Stimulated activated CD8-positive, alpha-beta memory T cell treated with anti-CD3 and anti-CD28 coated beads, Interleukin-4, amount 100 ng/mL, for 48 hours (primary cell): Measurements from ENCODE around the gene SLC4A5.
"Not testable (repeated sequence)": the region's sequence is repeated elsewhere in the genome, so short reads cannot be mapped to it uniquely, and the experiment has no call there.

Source experiments
- DNase-seq: peaks from one replicate; pipeline ENCODE4 v3.0.0-alpha.2; 2020

Gene SLC4A5

DNA sequence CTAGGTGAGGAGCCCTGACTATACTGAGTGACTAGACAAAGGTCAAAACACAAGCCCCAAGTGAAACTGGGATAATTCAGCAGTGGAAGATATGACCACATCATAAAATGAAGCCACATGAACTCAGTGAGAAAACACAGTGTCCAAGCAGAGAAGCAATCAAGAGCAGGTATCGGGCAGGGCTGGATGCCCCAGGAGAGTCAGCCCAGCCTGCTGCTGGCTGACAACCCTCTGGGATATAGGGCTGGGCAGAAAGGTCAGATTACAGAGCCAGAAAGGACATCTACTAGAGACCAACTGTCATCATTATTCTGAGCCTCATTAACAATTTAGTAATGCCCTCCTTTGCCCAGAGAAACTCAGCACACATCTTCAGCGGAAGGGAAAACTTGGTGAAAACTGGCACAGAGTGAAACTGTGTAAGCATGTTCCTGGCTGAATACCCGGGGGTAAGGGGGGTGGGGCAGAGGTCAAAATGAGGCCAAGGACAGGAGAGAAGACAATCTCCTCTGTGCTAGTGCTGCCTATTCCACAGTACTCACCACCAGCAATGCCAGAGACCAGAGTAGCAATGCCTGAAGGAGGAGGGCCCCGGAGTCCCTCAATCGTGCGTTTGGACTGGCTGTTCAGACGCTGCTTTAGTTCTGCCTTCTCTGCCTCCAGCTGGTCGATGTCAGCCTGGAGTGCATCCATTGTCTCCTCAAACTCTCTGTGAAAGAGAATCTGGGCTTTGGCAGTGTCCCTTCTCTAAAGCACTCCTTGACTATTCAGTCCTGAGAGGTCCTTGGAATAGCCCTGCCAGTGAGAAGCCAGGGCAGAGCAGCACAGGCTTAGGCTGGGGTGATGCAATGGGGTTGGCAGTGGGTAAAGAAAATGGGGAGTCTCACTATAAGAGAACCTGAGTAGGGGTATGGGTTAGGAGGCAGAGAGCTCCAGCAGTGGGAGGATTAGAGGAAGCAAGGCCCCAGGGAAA is 21.6 kb upstream of the SLC4A5 start:
- DNase-seq: no peak

DNA sequence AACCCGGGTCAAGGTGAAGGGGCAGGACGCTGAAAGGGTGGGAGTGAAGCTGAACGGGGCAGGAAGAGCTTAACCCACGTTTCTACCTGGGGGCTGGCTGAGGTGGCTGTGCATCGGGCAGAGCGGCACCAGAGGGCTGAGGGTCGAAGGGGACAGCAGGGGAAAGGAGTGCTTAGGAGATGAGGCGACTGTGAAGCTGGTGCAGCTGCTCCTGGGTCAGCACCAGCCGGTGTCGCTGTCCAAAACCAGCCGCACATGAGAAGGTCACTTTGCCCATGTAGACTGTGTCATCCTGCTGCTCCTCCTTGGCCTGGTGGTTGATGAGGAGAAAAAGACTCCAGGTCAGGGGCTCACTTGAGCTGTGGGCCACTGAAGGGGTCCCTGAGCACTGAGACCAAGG is 18.1 kb upstream of the SLC4A5 start:
- no peak for DNase-seq

DNA sequence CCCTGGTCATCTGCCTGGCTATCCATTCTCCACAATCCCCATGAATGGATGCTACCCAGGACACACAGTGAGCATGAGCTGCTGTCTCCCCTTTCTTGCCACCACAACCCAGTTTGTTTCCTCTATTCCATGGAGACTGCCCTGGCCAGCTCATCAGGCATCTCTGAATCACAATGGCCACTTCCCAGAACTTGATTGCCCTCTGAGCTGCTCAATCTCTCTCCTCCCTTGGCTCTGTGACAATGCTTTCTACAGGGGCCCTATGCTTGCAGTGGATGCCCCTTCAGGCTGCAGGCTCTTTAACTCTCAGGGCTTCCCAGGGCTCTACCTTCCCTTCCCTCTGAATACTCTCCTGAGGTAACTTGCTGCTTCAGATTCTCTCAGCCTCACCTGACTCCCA is 14.4 kb upstream of the SLC4A5 start:
- DNase-seq: no peak

DNA sequence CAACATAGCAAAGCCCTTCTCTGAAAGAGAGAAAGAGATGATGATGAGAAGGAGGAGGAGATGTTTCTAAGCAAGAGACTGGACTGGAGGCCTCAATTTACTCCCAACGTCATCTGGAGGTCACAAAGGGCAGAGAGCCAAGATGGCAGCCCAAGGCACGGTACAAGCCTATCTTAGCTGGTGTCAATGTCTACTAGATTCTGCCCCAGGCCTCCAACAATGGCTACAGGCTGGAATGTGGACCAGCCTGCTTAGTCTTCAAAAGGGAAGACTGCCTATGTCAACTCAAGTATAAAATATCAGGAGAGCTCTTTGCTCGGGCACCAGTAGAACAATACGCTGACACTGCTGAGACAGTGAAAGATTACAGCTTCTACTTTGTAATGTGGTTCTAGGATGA is 6.7 kb upstream of the SLC4A5 start:
- no peak for DNase-seq

DNA sequence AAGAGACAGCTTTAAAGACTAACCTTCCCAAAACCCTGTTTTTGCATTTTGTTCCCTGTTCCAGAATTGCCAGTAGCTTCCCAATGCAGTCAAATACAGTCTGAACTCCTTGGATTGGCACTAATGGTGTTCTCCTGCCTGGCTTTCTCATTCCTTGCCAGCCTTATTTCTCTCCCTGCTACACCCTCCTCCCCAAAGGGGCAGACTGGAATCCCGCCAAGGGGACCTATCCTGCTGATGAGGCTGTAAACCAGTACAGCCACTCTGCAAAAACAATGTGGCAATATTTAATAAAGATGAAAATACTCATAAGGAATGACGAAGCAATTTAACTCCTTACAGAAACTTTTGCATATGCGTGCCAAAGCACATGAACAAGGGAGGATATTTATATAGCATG is 4.5 kb upstream of the SLC4A5 start:
- no peak for DNase-seq

DNA sequence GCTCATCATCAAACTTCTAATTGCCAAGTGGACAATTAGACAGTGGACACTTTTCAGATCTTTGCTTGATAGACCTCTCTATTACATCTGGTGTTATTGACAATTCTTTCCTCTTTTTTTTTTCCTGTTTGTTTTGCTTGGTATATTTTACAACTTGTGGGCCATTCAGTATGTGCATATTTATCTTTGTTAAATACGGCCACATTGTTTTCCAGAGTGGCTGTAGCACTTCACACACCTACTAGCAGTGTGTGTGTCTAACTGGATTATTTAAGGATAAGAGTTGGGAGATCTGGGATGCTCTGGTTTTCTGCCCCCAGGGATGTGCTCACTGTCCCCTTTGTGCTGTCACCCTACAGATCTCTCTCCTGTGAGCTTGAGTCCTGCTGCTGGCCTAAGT is 4.1 kb upstream of the SLC4A5 start:
- no peak for DNase-seq

DNA sequence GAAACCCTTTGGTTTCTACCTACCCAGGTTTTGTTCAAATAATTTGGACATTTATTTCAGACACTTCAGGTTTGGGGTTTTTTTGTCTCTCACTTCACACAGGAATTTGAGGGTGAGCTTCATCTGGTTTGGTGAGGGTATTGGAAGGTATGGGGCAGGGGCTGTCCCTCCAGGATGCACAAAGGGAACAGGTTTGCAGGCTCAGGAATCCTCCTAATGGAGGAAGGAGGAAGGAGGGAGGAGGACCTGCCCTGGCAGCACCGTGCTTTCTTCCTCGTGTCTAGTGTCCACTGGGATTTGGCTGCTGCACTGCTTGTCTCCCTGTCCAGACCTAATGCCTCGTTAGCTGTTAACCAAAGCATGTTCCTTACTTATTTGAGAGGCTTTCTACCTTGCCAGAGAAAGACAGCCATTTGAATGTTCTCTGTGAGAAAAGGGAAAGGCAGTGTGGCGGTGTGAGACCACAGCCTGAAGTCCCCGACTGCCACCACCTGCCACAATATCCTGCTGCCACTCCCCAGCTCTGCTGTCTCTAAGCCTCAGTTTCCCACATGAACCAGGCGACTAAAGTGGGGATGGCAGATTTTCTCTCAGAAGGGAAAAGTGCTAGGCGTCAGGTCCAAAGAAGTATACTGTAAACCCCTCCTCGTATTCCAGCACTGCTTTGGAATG is 2.2 kb upstream of the SLC4A5 start:
- DNase-seq: no peak

DNA sequence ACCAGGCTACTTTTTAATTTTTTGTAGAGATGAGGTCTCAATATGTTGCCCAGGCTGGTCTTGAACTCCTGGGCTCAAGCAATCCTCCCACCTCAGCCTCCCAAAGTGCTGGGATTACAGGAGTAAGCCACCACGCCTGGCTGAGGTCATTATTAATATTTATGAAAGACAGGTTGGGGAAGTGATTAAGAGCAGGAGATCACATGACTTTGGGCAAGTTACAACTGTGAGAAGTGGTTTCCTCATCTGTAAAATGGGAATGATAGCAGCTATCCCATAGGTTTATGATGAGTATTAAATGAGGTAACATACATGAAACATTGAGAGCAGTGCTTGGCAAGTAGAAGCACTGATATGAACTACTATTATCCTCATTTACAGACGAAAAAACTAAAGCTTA is 7.0 kb downstream of the SLC4A5 start:
- not testable (repeated sequence) for DNase-seq

DNA sequence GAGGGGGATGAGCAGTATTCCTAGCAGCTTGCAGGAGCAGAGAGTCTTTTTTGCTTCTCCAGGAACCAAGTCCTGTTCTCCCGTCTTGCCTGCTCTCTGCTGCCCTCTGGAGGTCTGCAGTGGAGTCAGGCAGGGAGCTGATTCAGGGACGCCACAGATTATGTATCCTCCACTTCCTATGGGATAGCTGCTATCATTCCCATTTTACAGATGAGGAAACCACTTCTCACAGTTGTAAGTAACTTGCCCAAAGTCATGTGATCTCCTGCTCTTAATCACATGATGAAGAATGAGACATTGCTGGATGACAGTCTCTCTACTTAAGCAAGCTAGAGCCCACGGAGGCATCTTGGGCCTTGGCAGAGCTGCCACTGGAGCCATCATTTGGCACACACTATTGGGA is 8.3 kb downstream of the SLC4A5 start:
- peak; percentile 87 for DNase-seq

DNA sequence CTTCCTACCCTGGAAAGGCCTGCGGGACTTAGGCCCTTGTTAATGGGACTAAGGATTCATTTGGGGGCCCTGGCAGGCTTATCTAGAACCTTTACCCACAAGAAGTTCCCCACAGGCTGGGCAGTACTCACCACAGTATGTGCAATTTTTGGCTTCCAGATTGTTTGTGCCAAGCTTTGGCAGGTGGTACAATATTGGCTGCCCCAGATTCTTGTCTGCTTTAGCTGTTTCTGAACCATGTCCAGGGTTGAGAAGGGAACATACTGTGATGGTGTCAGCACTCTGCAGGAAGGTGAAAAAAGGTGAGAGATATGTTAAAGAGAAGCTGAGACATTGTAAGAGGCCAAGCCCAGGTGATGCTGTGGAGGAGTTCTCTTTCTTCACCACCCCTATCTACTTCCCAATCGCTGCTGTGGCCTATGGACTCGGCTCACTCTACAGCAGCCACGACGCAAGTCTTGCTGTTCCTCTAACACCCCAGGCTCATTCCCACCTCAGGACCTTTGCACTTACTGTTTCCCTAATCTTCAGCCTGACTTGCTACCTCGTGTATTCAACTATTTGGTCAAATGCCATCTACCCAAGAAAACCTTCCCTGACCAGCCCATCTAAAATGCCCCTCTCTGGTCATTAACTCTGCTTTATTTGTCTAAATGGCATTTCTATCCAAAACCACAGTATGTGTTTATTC is 9.2 kb downstream of the SLC4A5 start:
- no peak for DNase-seq

DNA sequence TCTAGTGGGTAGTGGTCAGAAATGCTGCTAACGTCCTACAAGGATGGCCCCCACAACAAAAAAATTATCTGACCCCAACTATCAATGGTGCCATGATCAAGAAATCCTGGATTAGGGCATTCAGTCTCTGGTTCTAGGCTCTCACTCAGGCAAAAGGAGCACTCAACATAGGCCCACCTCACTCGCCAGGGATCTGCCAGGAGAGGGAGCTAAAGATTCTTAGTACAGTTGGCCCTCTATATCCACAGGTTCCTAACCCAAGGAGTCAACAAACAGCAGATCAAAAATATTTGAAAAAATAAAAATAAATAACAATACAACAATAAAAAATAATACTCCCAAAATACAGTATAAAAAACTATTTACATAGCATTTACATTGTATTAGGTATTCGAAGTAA is 10.0 kb downstream of the SLC4A5 start:
- no peak for DNase-seq

DNA sequence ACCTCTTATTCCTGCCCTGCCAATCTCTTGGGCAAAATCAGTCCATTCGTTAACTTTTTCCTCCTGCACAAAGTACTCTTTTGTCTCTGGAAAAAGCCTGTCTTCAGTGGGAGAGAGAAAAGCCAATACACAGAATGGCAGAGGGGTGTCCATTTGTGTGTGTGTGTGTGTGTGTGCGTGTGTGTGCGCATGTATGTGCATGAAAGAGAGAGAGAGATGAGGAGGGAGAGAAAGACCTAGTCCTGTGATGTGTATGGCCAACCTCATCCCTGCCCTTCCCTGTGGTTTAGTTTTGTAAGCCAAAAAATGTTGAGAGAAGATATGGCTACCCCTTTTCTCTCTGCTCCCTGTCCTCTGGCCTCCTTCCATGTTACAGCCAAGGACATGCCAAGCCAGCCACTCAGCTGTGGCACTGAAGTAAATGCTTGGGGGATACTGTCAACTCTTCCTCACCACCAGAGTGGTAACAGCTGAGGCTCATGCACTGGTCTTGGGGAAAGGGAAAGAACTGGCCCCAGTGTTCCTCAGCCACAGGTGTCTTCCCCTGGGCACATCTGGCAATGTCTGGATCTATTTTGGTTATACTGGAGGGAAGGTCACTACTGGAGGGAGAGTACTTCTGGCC is 10.6 kb downstream of the SLC4A5 start:
- DNase-seq: no peak

DNA sequence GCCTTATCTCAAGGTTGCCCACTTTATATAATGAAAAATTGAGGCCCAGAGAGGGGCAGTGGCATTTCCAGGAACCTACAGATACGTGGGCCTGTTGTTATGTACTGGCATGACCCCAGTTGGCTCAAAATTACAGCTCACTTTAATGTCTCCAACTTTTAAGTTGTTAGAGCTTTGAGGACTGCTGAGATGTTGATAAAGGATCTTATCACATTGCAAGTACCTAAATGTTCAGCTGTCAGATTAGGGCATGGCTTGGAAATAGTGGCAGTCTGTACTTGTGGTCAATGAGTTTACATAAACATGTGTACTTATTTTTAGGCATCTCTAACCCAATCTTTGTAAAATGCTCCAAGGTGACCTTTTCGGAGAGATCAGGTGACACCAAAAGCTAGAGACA is 14.6 kb downstream of the SLC4A5 start:
- no peak for DNase-seq

DNA sequence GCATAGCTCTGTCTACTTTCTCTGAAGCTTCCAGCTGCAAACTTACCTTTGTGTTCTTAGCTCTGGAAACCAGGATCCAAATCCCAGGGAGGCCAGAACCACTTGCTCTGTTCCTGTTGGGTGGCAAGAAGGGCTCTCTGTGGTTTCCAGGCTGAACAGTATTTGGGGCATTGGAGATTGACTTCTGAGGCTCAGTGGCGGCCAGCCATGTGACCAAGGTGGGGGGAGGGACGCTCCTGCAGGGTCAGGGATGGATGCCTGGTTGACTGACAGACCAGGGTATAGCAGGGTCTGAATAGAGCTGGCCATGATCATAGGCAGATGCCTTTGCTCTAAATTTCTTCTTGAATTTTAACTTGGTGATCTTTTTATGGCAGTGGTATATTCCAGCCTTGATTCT is 15.1 kb downstream of the SLC4A5 start:
- DNase-seq: no peak

DNA sequence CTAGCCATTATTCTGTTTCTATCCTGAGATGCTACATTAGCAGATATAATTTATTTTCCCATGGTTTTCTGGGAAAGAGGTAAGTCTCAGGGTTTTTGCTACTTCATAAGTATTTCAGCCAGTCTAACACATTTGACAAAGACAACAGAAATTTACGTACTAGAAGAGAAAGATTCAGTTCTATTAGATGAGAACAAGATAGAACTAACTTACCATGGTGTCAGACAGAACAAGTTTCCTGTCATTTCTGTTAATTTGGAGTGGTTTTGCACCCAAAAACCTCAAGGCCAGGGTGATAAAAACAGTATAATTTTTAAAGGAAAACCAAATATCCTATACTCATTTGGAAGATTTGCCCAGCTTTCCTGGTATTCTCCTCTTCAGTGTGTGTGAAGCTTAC is 15.6 kb downstream of the SLC4A5 start:
- DNase-seq: no peak

DNA sequence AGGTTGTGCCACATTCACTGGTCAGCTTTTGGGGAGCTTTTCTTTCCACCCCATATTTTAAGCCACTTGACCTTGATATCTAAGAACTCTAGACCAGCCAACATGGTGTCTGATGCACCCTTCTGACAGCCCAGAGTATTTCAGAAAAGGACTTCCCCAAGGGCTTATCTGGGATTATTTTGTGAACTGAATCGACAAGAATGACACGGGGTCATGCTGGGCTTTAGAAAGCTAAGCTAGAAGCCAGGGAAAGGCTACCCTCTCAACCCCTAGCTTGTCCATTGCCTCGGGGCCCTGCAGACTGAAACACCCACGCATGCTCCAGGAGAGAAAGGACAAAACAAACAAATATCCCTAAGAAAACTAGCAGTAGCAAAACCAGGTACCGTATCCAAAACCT is 16.0 kb downstream of the SLC4A5 start:
- no peak for DNase-seq

DNA sequence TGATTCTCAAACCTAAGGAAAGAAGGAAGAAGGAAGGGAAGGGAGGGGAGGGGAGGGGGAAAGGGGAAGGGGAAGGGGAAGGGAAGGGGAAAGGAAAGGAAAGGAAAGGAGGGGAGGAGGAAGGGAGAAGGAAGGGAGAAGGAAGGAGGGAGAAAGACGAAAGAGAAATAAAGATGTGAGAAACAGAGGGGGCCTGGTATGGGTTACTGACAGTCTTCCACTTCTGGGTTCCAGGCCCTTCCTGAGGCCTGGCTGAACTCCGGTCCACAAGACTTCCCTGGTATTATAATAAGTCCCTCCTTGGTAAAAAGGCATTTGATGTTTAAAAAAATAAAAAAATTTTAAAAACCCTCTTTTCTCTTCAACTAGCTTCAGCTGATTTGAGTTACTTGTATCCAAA is 17.4 kb downstream of the SLC4A5 start:
- DNase-seq: no peak

DNA sequence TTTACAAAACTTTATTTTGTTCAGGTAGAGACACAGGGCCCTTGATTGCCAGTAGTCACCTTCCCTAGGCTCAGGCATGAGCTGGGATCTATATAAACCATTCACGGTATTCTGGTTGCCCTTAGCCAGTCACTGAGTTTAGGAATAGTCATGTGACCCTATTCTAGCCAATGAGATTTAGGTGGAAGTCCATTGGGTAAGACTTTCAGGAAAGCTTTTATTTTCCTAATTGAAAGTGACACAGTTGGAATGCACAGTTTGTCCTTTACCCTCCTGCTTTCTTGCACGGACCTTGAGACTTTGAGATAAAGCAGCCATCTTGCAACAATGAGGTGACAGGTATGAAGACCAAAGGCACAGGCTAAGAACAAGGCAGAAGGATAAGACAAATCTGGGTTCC is 21.5 kb downstream of the SLC4A5 start:
- no peak for DNase-seq

DNA sequence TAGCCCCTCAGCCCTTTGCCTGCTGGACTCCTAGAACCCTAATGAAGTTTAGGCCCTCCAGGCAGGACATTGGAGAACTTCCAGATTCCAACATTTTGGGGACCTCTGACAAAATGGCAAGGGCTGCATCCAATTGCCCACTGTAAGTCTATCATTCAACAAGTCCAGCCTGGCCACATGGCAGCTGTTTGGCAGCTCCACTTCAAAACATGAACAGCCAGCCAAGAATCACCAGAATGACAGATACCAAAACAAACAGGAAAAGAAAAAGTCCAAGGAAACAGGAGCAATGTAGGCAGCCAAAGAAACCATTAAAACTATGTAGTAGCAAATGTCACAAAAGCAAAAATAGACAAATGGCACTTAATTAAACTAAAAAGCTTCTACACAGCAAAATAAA is 25.5 kb downstream of the SLC4A5 start:
- DNase-seq: no peak

DNA sequence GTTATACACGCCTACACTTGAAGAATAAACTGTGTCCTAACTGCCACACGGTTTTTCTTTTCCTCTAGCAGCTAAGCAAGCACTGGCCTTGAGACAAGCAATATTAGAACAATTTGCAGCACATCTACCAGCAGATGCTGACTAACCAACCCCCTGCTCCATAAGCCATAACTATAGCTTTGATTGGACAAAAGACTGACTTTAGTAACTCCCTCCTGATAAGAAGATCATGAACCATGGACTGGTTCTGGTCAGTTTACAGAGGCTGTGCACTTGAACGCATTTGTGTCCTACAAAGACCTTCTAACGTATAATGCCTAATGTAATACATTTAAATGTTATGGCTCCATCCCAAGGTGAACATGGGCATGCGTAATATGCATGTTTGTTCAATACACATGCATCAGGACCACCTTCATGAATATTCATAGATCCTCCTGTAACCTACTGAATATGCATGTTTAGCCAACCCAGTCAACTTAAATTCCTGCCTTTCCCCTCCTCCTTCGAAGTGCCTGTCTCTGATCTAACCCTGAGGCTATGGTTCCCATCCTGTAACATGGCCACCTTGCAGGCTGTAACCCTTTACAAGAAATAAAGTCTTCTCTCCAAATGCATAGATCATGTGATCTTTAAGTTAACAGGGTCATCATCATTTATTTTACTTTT is 26.5 kb downstream of the SLC4A5 start:
- no peak for DNase-seq

DNA sequence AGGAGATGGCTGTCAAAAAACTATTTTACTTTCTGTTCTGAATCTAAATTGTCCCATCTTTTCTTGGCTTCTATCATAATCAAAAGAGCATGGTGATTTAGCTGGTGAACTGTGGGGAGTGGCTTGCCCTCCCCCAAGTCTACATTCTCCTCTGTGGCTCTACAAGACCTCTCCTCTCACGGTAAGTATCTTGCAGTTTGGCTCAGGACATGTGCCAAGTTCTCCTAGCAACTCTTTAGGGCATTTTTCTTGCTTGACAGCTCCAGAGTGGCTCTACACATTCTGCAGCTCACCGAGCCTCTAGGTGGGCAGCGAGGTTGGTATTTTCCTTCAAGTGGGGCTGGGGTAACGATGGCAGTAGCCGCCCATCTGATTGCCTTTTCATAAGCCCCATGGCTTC is 29.1 kb downstream of the SLC4A5 start:
- DNase-seq: no peak

DNA sequence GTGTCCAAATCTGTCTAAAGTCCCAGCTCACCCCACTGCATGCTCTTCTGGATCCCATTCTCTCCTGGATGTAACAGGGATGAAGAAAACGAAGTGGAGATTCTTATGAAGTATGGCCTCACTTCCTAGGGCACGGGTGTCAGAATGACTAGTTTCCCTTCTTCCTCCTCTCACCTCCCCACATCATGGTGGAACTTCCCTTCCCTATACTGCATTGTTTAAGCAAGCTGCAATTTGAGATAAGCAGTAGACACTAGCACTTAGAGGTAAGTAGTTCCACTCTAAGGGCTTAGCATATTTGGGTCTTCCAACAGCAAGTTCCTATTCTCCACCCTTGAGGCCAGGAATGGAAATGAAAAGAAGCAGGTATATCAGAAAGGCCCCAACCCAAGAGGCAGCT is 29.7 kb downstream of the SLC4A5 start:
- no peak for DNase-seq

DNA sequence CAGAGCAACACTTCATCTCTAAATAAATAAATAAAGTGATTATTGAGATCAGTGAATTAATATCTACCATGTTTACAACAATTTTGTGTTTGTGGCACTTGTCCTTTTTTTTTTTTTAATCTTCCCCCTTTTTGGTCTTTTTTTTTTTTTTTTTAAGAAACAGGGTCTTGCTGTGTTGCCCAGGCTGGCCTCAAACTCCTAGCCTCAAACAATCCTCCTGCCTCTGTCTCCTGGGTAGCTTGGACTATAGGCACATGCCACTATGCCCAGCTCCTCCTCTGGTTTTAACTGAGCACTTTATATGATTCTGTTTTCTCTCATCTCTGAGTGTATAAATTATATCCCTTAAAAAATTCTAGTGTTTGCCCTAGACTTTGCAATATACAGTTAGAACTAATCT is 30.3 kb downstream of the SLC4A5 start:
- DNase-seq: no peak
